Measurements from ENCODE around the gene CAMTA1.
"Not testable (repeated sequence)": the region's sequence is repeated elsewhere in the genome, so short reads cannot be mapped to it uniquely, and the experiment has no call there.

Gene CAMTA1

GRCh38 chr1:6907201-6907600, 121.9 kb downstream of the CAMTA1 start:
- DNase-seq (ENCODE audit: low spot score): no peak

- no peak for DNase-seq (ENCODE audit: low spot score)
Measured at GRCh38 chr1:6907676-6908434, 122.6 kb downstream of the CAMTA1 start.

GRCh38 chr1:6909401-6909800, 124.1 kb downstream of the CAMTA1 start:
- DNase-seq (ENCODE audit: low spot score): no peak

GRCh38 chr1:6909857-6910256, 124.6 kb downstream of the CAMTA1 start:
- no peak for DNase-seq (ENCODE audit: low spot score)

- DNase-seq (ENCODE audit: low spot score): no peak
Measured at GRCh38 chr1:6911021-6911941, 126.0 kb downstream of the CAMTA1 start.

- DNase-seq (ENCODE audit: low spot score): no peak
Measured at GRCh38 chr1:6911974-6912373, 126.7 kb downstream of the CAMTA1 start.

- DNase-seq (ENCODE audit: low spot score): no peak
Measured at GRCh38 chr1:6912518-6912917, 127.3 kb downstream of the CAMTA1 start.

GRCh38 chr1:6913086-6913485, 127.8 kb downstream of the CAMTA1 start:
- no peak for DNase-seq (ENCODE audit: low spot score)

GRCh38 chr1:6914706-6915105, 129.5 kb downstream of the CAMTA1 start:
- DNase-seq (ENCODE audit: low spot score): no peak

GRCh38 chr1:6915999-6916565, 130.8 kb downstream of the CAMTA1 start:
- no peak for DNase-seq (ENCODE audit: low spot score)

GRCh38 chr1:6917067-6917466, 131.8 kb downstream of the CAMTA1 start:
- DNase-seq (ENCODE audit: low spot score): no peak

GRCh38 chr1:6918186-6918924, 133.1 kb downstream of the CAMTA1 start:
- no peak for DNase-seq (ENCODE audit: low spot score)

- no peak for DNase-seq (ENCODE audit: low spot score)
Measured at GRCh38 chr1:6918925-6919511, 133.8 kb downstream of the CAMTA1 start.

GRCh38 chr1:6921506-6921905, 136.3 kb downstream of the CAMTA1 start:
- not testable (repeated sequence) for DNase-seq (ENCODE audit: low spot score)

- DNase-seq (ENCODE audit: low spot score): no peak
Measured at GRCh38 chr1:6922096-6922931, 137.1 kb downstream of the CAMTA1 start.

- DNase-seq (ENCODE audit: low spot score): no peak
Measured at GRCh38 chr1:6923012-6923411, 137.8 kb downstream of the CAMTA1 start.

GRCh38 chr1:6923416-6923815, 138.2 kb downstream of the CAMTA1 start:
- DNase-seq (ENCODE audit: low spot score): no peak

GRCh38 chr1:6923955-6924881, 139.0 kb downstream of the CAMTA1 start:
- DNase-seq (ENCODE audit: low spot score): no peak

- DNase-seq (ENCODE audit: low spot score): no peak
Measured at GRCh38 chr1:6924891-6925290, 139.6 kb downstream of the CAMTA1 start.

- DNase-seq (ENCODE audit: low spot score): no peak
Measured at GRCh38 chr1:6927626-6928025, 142.4 kb downstream of the CAMTA1 start.

All from COLO829 (cell line).